Stimulated activated CD4-positive, alpha-beta T cell treated with anti-CD3 and anti-CD28 coated beads, Interleukin-1b, Interleukin-23, amount 100 ng/mL, for 4 hours (primary cell): ENCODE results near the gene RECK.
"Not testable (repeated sequence)": the region's sequence is repeated elsewhere in the genome, so short reads cannot be mapped to it uniquely, and the experiment has no call there.

Experiments used
- DNase-seq, 2 donors: peaks; one replicate each; pipeline ENCODE4 v3.0.0-alpha.2; 2020; ENCODE audit warnings: low read depth in 2 of 2

Gene RECK, protein sequence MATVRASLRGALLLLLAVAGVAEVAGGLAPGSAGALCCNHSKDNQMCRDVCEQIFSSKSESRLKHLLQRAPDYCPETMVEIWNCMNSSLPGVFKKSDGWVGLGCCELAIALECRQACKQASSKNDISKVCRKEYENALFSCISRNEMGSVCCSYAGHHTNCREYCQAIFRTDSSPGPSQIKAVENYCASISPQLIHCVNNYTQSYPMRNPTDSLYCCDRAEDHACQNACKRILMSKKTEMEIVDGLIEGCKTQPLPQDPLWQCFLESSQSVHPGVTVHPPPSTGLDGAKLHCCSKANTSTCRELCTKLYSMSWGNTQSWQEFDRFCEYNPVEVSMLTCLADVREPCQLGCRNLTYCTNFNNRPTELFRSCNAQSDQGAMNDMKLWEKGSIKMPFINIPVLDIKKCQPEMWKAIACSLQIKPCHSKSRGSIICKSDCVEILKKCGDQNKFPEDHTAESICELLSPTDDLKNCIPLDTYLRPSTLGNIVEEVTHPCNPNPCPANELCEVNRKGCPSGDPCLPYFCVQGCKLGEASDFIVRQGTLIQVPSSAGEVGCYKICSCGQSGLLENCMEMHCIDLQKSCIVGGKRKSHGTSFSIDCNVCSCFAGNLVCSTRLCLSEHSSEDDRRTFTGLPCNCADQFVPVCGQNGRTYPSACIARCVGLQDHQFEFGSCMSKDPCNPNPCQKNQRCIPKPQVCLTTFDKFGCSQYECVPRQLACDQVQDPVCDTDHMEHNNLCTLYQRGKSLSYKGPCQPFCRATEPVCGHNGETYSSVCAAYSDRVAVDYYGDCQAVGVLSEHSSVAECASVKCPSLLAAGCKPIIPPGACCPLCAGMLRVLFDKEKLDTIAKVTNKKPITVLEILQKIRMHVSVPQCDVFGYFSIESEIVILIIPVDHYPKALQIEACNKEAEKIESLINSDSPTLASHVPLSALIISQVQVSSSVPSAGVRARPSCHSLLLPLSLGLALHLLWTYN

DNA sequence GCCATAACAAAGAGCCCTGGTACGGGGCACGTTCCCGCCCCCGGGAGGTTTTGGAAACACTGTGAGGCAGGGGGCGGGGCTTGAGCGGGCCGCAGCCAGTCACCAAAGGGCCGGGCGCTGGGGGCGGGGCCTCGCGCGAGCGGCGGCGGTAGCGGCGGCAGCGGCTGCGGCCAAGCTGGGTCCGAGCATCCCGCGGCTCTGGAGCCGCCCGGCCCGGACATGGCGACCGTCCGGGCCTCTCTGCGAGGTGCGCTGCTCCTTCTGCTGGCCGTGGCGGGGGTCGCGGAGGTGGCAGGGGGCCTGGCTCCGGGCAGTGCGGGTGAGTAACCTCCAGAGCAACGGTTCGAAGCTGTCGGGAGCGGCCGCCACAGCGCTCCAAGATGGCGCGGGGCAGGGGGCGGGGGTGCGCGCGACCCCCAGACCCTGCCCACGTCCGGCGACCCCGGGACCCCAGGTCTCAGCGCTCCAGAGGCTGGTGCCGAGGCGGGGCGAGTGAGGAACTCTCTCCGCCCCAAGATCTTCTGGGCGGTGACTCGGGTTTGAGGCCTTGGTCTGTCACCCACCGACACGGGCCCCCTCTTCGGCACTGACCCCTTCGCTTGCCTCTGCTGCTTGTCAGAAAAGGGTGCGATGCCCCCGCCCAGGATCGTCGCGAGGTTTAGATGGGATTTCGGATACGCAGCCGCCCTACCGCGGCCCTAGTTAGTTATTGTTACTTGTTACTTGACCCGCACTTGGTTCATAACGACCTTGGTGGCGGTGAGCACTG is at the start of gene RECK:
Gene RECK (plus strand): TSS at position 134 of the 769 bp plus-strand sequence. CDS start 86 bp downstream, at position 220.
- peak; percentile 82 to 93 for DNase-seq

DNA sequence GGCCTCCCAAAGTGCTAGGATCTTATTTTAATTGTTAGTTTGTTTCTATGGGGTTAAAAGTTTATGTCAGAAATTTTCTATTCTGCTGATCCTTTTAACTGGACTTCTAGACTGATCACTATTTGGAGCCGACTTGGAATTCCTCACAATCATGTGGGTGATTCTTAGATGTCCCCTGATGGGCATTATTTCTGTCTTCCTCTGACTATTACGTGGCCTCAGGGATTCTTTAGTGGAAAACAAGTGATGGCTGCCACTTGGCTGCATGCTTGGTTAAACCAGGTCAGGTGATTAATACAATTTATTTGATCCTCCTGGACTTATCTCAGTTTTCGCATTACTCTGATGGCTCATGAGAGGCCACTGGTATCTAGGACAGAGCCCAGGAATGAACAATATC is 46.6 kb upstream of the RECK start:
- no peak for DNase-seq

DNA sequence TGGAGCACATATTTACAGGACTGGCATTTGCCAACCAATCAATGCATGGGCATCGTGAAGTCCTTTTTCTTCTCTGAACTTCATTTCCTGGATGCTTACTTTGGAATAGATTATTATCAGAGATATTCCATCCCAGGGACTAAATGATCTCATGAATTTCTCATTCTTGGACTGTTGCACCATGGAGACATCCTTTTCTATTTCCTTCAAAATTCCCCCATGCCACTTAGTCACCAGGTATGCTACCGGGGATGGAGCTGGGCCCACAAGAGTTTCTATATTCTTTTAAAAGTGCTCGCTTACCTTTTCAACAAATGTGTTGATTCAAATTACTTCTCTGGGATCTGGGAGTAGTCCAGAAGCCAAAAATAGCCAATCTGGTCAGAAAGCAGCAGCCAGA is 43.6 kb upstream of the RECK start:
- not testable (repeated sequence) for DNase-seq

DNA sequence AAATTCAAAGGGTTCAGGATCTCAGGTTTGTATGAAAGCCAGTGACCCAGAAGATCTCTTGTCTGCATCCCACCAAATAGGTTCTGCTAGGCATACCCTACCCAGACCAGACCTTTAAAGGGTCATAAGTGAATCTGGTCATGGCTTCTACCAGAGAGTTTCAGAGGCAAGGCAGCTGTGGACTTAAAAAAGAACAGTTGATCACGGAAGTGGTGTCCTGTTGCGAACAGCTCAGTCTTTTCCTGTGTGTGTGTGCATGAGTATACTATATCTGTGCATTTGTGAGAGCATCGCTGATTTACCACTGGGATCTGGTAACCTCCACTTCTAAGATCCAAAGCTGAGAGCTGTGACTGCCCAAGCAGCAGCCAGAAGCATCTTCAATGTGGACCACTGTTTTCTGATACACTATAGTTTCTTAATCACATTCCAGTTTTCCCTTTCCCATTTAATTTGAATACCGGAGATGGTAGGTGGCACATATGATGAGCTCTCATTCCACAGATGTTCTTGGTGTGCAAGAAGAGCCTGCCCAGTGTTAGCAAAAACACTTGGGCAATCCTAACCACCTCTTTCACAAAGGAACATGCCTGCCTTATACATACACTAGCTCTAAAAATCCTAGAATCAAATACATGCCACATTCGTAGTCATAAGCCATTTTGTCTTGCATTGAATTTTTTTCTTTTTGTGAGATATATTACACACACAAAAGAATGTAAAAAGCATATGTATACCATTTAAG is 42.6 kb upstream of the RECK start:
- DNase-seq: no peak

DNA sequence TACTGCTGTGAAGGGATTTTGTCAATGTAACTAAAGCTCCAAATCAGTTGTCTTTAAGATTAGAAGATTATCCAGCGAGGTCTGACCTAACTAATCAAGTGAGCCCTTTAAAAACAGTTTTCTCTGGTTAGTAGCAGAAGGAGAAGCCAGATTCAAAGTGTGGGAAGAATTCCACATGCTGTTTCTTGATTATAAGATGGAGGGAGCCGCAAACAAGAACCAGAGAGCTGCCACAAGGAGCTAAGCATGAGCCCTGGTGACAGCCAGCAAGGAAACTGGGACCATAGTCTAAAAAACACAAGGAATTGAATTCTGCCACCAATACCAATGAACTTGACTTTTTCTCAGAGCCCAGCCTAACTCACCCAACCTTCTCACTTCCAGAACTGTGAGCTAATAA is 41.8 kb upstream of the RECK start:
- no peak for DNase-seq

DNA sequence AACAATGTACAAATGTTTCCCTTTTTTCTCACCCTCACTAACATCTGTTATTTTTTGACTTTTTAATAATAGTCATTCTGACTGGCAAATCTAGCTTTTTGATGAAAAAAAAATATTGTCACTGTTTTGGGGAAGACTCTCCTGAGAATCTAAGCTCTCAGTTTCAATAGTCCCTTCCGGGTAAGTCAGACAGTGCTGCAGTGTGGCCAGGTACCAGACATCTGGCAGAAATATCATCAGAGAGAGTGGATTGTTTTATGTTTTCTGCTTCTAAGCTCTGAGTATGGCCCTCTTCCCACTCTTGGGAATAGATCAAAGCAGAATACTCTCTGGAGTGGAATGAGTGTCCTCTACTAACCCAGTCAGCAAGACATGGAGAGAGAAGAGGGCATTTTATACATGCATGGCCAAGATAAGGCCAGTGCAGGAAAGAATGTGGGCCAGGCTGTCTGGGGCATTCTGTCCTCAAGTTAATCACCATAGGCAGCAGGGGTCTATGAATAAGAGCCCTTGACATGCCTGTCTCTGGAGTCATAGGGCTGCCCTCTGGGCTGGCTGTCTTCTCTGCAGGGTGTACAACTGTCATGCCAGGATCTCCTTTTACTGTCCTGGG is 40.2 kb upstream of the RECK start:
- no peak for DNase-seq

DNA sequence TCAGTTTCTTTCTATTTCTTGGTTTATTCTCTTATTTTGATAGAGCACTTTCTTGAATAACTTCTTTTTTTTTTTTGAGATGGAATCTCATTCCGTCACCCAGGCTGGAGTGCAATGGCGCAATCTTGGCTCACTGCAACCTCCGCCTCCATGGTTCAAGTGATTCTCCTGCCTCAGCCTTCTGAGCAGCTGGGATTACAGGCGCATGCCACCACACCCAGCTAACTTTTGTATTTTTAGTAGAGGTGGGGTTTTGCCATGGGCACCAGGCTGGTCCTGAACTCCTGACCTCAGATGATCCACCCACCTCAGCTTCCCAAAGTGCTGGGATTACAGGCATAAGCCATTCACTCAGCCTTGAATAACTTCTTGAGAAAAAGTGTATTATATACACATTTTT is 39.7 kb upstream of the RECK start:
- not testable (repeated sequence) for DNase-seq

DNA sequence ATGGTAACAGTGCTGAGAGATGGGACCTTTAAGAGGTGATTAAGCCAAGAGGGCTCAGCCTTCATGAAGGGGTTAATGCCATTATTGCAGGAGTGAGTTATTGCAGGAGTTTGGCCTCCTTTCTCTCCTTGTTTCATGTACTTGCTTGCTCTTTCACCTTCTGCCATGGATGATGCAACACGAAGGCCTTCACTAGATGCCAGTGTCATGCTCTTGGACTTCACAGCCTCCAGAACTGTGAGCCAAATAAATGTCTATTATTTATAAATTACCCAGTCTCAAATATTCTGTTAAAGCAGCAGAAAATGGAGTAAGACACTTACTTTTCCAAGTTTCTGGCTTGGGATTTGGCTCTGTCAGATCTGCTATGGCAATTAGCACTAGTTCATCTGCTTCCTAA is 38.4 kb upstream of the RECK start:
- DNase-seq: no peak

DNA sequence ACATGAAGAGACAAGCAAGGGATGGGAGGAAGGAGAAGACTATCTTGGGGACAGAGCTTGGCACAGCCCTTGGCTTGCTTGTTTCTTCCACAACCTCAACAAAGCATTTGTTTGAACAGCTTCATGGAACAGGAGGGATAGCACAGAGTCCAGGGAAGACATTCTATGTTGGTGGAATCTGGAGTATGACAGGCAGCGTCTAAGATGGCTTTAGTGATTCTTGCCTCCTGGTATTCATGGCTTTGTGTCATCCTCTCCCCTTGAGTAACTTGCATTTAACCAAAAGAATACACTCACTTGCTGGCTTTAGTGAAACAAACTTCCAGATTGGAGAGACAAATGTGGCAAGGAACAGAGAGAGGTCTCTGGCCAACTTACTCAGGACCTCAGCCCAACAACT is 30.8 kb upstream of the RECK start:
- DNase-seq: no peak

DNA sequence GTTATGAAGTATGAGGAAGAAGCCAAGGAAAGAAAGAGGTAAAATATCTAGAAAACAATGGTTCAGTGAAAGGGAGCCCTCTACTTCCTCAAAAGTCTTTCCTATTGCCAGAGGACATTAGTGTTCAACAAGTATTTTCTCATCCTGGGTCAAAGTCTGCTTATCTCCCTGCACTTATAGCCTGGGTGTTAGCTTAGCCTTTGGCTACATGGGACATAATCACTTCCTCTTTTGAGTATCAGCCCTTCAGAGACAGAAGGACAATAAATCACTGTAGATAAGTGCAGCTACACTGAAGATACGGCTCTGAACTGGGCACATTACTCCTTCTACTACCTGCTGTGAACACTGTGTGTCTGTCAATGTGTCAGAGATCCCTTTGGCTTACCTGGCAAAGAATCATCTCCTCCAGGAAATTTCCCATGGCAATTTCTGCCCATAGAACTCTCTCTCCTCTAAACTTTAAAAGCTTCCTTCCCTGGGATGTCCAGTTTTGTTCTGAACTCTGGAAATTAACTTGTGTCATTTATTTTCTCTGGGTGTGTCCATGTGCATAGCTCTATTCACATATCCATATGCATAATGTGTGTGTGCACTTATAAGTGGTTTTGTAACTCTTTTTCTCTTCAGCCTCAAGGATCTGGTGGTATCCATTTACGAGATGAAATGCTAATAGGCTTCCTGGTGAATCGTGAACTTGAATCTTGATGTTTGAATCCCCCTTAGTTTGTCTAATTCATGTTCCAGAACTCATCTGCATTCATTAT is 30.0 kb upstream of the RECK start:
- DNase-seq: no peak

DNA sequence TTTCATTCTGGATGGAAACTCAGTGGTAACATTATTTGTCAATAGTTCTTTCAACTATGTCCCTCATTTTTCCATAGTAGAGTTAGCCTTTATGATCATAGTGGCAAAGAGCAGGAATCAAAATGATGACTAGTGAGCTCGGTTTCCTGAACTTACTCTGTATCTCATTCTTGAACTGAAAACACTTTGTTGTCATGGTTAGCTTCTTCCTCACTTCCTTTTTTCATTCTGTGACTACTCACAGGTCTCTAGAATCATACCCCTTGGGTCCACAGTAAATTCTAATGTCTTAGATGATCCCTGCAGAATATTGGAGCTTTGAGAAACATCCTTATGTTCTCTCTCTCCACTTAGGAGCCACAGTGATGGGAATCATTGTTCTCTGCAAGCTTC is 29.4 kb upstream of the RECK start:
- DNase-seq: no peak

DNA sequence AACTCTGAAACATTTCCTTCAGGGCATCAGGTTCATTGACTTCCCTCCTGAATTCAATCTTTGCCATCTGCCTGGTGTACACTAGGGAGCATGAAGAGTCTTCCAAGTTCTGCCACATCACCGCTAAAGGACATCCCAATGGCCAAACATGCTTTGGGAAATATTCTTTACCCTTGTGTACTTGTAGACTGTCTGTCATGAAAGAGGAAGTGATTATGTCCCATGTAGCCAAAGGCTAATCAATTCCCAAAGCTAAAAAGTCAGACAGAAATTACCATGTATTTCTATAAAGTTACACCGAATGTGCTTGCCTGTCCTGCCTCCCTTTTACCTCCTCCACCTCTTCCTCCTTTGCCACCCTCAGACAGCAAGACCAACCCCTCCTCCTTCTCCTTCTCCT is 28.9 kb upstream of the RECK start:
- no peak for DNase-seq

DNA sequence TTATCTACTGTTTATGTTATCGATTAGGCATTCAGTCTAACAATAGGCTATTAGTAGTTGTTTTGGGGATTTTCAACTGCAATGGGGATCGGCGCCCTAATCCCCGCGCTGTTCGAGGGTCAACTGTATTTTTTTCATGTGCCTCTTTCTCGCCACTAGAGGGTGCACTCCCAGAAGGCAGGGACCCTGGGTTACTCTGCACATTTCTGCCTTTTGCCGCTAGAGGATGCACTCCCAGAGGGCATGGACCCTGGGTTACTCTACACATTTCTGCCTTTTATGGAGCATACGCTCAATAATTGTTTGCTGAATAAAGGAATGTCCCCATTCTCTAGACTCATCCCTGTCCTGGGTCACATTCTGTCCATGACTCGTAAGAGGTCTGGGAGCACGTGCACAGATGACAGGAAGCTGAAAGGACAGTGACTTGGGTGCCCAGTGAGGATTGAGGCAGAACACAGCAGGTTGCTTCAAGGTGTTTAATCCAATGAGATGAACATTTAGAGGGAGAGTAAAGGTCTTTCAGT is 27.9 kb upstream of the RECK start:
- peak; percentile 32 to 52 for DNase-seq

DNA sequence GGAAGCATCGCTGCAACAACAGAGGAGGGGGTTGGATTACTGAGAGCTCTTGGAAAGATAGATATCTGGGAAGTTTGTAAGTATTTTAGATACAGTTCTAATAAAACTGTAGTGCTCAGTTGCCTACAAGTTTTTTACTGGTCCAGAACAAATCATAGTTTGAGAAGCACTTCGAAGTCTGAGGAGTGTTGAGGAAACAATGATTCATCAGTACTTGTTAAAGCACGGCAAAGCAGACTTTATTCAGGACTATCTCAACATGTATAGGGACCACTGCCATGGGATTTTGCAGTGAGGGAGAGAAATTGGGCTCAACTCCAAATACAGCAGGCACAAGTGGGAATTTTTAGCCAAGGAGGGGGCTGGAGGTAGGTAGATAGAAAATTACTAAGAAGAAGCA is 25.3 kb upstream of the RECK start:
- no peak for DNase-seq

DNA sequence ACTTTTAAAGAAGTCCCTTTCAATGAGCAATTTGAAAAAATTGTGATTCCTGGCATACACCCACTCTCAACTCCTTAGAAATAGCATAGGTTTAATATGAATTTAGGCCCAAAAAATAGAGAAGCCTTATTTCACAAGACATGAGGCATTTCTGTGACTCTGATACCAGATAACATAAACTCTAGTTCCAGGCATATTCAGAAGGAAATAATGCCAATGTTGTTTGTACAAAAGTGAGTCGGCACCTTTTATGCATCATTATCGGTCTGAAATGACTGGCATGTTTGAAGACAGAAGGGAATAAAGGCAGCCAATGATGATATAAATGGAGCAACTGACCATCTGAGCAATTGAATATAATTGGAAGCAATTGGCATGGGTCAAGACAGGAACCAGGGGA is 19.4 kb upstream of the RECK start:
- no peak for DNase-seq

DNA sequence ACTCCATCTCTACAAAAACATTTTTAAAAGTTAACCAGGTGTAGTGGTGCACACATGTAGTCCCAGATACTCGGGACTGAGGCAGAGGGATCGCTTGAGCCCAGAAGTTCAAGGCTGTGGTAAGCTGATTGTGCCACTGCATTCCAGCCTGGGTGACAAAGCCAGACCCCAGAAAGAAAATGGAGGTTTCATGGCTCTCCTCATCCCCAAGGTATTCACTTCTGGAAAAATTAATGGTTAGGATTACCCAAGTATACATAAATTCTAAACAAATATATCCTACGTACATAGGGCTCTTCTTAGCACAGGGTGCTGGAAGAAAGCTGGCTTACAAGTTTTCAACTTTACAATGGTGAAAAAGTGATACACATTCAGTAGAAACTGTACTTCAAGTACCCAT is 18.6 kb upstream of the RECK start:
- no peak for DNase-seq

DNA sequence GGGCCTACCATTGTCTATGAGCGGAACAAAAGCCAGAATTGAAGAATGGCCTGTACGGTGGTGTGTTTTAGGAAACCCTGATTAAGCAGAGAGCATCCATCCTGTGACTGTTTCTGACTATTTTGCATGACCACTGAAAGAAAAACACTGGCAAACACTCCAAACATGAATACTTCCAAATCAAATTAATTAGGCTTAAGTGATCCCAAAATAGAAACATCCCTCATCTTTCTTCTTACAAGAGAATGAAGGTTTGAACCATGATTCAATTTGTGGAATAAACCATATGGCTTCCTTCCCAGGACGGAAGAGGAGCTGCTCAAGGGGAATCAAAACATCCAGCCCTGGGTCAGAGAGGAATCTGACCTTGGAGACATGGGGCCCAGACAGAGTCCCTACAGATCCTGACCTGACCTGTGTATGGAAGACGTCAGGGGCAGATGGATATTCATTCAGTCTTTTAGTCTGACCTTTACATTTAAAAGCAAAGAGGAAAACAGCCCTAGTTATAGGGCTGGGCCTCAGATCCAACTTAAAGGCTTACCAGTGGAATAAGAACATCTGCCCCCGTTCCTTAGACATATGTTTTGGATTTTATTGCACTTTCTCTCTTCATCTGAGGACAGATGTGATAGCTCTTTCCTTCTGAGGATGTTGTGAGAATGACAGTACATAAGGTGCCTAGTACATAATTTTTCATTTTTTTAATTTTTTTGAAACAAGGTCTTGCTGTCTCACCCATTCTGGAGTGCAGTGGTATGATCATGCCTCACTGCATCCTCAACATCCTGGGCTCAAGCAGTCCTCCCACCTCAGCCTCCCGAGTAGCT is 17.6 kb upstream of the RECK start:
- DNase-seq: no peak

DNA sequence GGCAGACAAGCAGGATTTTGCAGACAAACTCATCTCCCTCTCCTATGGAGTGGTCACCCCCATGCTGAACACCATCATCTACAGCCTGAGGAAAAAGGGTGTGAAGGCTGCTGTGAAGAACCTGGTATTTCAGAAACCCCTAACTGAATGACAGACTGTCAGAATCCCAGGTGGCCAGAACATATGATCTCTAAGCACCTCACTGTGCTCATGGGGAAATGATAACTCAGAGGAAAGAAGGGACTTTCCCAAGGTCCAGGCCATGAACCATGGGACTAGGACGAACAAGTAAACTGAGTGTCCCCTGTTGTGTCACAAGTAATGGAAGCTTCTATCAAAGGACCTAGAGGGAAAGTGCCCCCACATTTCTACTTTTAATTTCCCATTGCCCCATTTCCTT is 14.7 kb upstream of the RECK start:
- DNase-seq: no peak
